ENCODE results near the gene RMDN2. TPM values are rescaled to one million over a fixed set of nuclear protein-coding genes. Genes with fewer than 3 reads are reported as not detected.
A peak's percentile ranks its signal among the peaks of the same experiment; 100 is the strongest.
"Not testable (repeated sequence)": the region's sequence is repeated elsewhere in the genome, so short reads cannot be mapped to it uniquely, and the experiment has no call there.

RMDN2 gene
- total RNA-seq, 1 experiment from 2014 or later, result 3.0 TPM

- no peak for TF ChIP-seq ARID4B (CRISPR knock-in tag; IDR thresholded peaks at IDR 0.05; ENCODE audit: borderline replicate concordance)
- no peak for TF ChIP-seq CBFB (CRISPR knock-in tag; IDR thresholded peaks at IDR 0.05; ENCODE audit: low read depth)
- no peak for TF ChIP-seq EMX1 (CRISPR knock-in tag; IDR thresholded peaks at IDR 0.05)
These were observed 1.5 kb downstream of the RMDN2 start (continued) for GRCh38 chr2:37926635-37927034.

- no peaks in the 10 kb centered on the region for H3K4me1 Mint-ChIP-seq
- peaks cover 6% of the 10 kb centered on the region for H3K36me3 Mint-ChIP-seq
- ATAC-seq (no peak), DNase-seq (ENCODE audit: low spot score) (no peak)
- ChIA-PET POLR2A (no interaction called here), CTCF (no interaction called here)
- no peak overlapping the region for H3K27ac Mint-ChIP-seq
- TF ChIP-seq SMAD3 (CRISPR knock-in tag; IDR thresholded peaks at IDR 0.05; ENCODE audit: borderline replicate concordance) (no peak), TEAD4 (CRISPR knock-in tag; IDR thresholded peaks at IDR 0.05) (no peak), TCF7 (CRISPR knock-in tag; IDR thresholded peaks at IDR 0.05; ENCODE audit: low read depth) (no peak), GABPB1 (CRISPR knock-in tag; IDR thresholded peaks at IDR 0.05) (0 out of 2 replicates have a peak, but pooled peaks have one; percentile 30)
- H3K9me3 Mint-ChIP-seq, result peaks cover 5% of the 10 kb centered on the region
- peaks cover 9% of the 10 kb centered on the region; the same call in 1 of the 2 replicates for H3K27me3 Mint-ChIP-seq (ENCODE audit: low read depth)
- no peak overlapping the region for H3K4me3 Mint-ChIP-seq
These were observed 3.3 kb downstream of the RMDN2 start for GRCh38 chr2:37928377-37928776.

GRCh38 chr2:37930392-37930791, 5.3 kb downstream of the RMDN2 start:
- POLR2A ChIA-PET, result interaction anchor here (0.7 kb wide), 1 partner anchor 1058 kb away, joined by 3 read pairs; no protein-coding TSS in a partner anchor
- not testable (repeated sequence) for H3K27me3 Mint-ChIP-seq (ENCODE audit: low read depth); ATAC-seq

GRCh38 chr2:37932873-37933272, 7.8 kb downstream of the RMDN2 start:
- H3K27ac Mint-ChIP-seq; POLR2A ChIA-PET; CTCF ChIA-PET; H3K4me1 Mint-ChIP-seq; DNase-seq (ENCODE audit: low spot score); H3K4me3 Mint-ChIP-seq; ATAC-seq; H3K27me3 Mint-ChIP-seq (ENCODE audit: low read depth): not testable (repeated sequence)
- Mint-ChIP-seq H3K9me3 (peaks cover 22% of the 10 kb centered on the region), H3K36me3 (peaks cover 20% of the 10 kb centered on the region)

More at GRCh38 chr2:37930392-37930791, 5.3 kb downstream of the RMDN2 start:
- DNase-seq (ENCODE audit: low spot score); CTCF ChIA-PET; H3K4me3 Mint-ChIP-seq; H3K4me1 Mint-ChIP-seq; H3K27ac Mint-ChIP-seq: not testable (repeated sequence)
- Mint-ChIP-seq H3K9me3 (peaks cover 21% of the 10 kb centered on the region), H3K36me3 (peaks cover 20% of the 10 kb centered on the region)

- ATAC-seq, result no peak
- peaks cover 26% of the 10 kb centered on the region for H3K36me3 Mint-ChIP-seq
- TF ChIP-seq ESRRA (CRISPR knock-in tag; IDR thresholded peaks at IDR 0.05; ENCODE audit: borderline replicate concordance) (no peak), FOXK1 (CRISPR knock-in tag; IDR thresholded peaks at IDR 0.05) (no peak), KAT7 (CRISPR knock-in tag; IDR thresholded peaks at IDR 0.05; ENCODE audit: borderline replicate concordance) (no peak), ARID4B (CRISPR knock-in tag; IDR thresholded peaks at IDR 0.05; ENCODE audit: borderline replicate concordance) (no peak), NFYB (CRISPR knock-in tag; conservative IDR thresholded peaks at IDR 0.05; ENCODE audit: low read depth) (no peak), STAT6 (CRISPR knock-in tag; conservative IDR thresholded peaks at IDR 0.05; ENCODE audit: low read depth) (no peak), MXD4 (CRISPR knock-in tag; IDR thresholded peaks at IDR 0.05; ENCODE audit: borderline replicate concordance) (no peak), TEAD4 (CRISPR knock-in tag; IDR thresholded peaks at IDR 0.05) (no peak)
These were observed 9.8 kb downstream of the RMDN2 start for GRCh38 chr2:37934591-37935513.

More at GRCh38 chr2:37934591-37935513, 9.8 kb downstream of the RMDN2 start:
- Mint-ChIP-seq H3K9me3 (peaks cover 36% of the 10 kb centered on the region), H3K4me3 (no peak overlapping the region), H3K27ac (no peak overlapping the region), H3K27me3 (ENCODE audit: low read depth) (no peaks in the 10 kb centered on the region; the same call in 1 of the 2 replicates), H3K4me1 (no peaks in the 10 kb centered on the region)
- no peak for DNase-seq (ENCODE audit: low spot score)
- ChIA-PET CTCF (no interaction called here), POLR2A (no interaction called here)
